GM21367 (cell line): ENCODE measurements around the gene VN1R2.
"Not testable (repeated sequence)": the region's sequence is repeated elsewhere in the genome, so short reads cannot be mapped to it uniquely, and the experiment has no call there.

Experiments
- ATAC-seq: cut with Tn5 transposase; IDR thresholded peaks from one replicate; pipeline ENCODE4 v1.9.1; 2021; ENCODE audit not compliant: unreplicated experiment

The VN1R2 gene

GRCh38 chr19:53257715-53258342, at the start of gene VN1R2:
VN1R2 (plus strand) TSS chr19:53258292; CDS start chr19:53258376, 84 bp downstream.
- not testable (repeated sequence) for ATAC-seq

- not testable (repeated sequence) for ATAC-seq
These were observed 46.5 kb upstream of the VN1R2 start for GRCh38 chr19:53211554-53211953.

- ATAC-seq = no peak
These were observed 45.3 kb upstream of the VN1R2 start for GRCh38 chr19:53212703-53213320.

GRCh38 chr19:53222716-53223115, 35.4 kb upstream of the VN1R2 start:
- not testable (repeated sequence) for ATAC-seq

- no peak for ATAC-seq
These were observed 33.5 kb upstream of the VN1R2 start for GRCh38 chr19:53224606-53225005.

- ATAC-seq = no peak
These were observed 20.8 kb upstream of the VN1R2 start for GRCh38 chr19:53237114-53237777.

GRCh38 chr19:53246498-53246897, 11.6 kb upstream of the VN1R2 start:
- ATAC-seq = no peak

GRCh38 chr19:53254411-53255341, 3.4 kb upstream of the VN1R2 start, which contains the start of gene ZNF677:
ZNF677 (minus strand) TSS chr19:53254873; CDS start chr19:53251550, 3,323 bp downstream.
- no peak for ATAC-seq

- ATAC-seq = not testable (repeated sequence)
These were observed 9.5 kb downstream of the VN1R2 start, which contains the start of gene VN1R4 for GRCh38 chr19:53267623-53268022. VN1R4 (minus strand) TSS chr19:53267723; CDS start chr19:53267665, 58 bp downstream.

GRCh38 chr19:53269861-53270260, 11.8 kb downstream of the VN1R2 start:
- not testable (repeated sequence) for ATAC-seq

GRCh38 chr19:53272044-53272443, 14.0 kb downstream of the VN1R2 start:
- no peak for ATAC-seq

- no peak for ATAC-seq
These were observed 17.4 kb downstream of the VN1R2 start for GRCh38 chr19:53275480-53275879.

- not testable (repeated sequence) for ATAC-seq
These were observed 23.9 kb downstream of the VN1R2 start for GRCh38 chr19:53281947-53282346.

- no peak for ATAC-seq
These were observed 27.0 kb downstream of the VN1R2 start for GRCh38 chr19:53285087-53285486.

- ATAC-seq = no peak
These were observed 32.9 kb downstream of the VN1R2 start for GRCh38 chr19:53290758-53291549.

GRCh38 chr19:53294786-53295441, 36.8 kb downstream of the VN1R2 start:
- ATAC-seq = no peak

GRCh38 chr19:53301341-53301740, 43.2 kb downstream of the VN1R2 start:
- not testable (repeated sequence) for ATAC-seq

- no peak for ATAC-seq
These were observed 50.3 kb downstream of the VN1R2 start for GRCh38 chr19:53308339-53308811.
